PC-3 (cell line): ENCODE results near the gene COG5. TPM values are rescaled to one million over a fixed set of nuclear protein-coding genes. Genes with fewer than 3 reads are reported as not detected.

Experiments
- ATAC-seq: fragments of 200-7000 bp; cut with Tn5 transposase; 2 replicates; pipeline ENCODE4 v1.9.1; 2020; ENCODE audit warnings: mild to moderate bottlenecking, moderate library complexity
- BruUV-seq: library from RNA; stranded (reverse); fragments of 400-500 nt; replicated peaks from 2 replicates; lab custom pipeline; 2021; lab: Mats Ljungman, UMichigan
- CTCF ChIA-PET: fragments of 300-600 bp; sonication (Branson Sonifier 250); formaldehyde crosslinking; loops from one replicate; lab custom pipeline; 2022; ENCODE audit warnings: antibody characterized with exemption; lab: Charles Lee
- POLR2A ChIA-PET: fragments of 300-600 bp; sonication (Branson Sonifier 250); formaldehyde crosslinking; loops from one replicate; lab custom pipeline; 2022; ENCODE audit warnings: antibody characterized with exemption; ENCODE audit not compliant: unreplicated experiment; lab: Charles Lee
- DNase-seq: peaks from one replicate; pipeline ENCODE4 v3.0.0-alpha.2; 2015
- H2AFZ ChIP-seq: fragments of 300-600 bp; sonication (generic); 2 replicates; pipeline ENCODE4 v1.6.0; 2016; ENCODE audit warnings: antibody characterized with exemption, low read length
- H3F3A ChIP-seq: fragments of 300-600 bp; sonication (generic); one replicate; pipeline ENCODE4 v1.6.0; 2017; ENCODE audit warnings: antibody characterized with exemption, low read length, control low read depth, mild to moderate bottlenecking; ENCODE audit not compliant: unreplicated experiment
- H3K27ac ChIP-seq: fragments of 300-600 bp; sonication (generic); 2 replicates; pipeline ENCODE4 v1.5.1; 2016; ENCODE audit warnings: mild to moderate bottlenecking, low read length
- H3K27me3 ChIP-seq: fragments of 300-600 bp; sonication (generic); 2 replicates; pipeline ENCODE4 v1.6.1; 2016; ENCODE audit warnings: low read length, mixed read lengths
- H3K36me3 ChIP-seq: fragments of 300-600 bp; sonication (generic); 2 replicates; pipeline ENCODE4 v1.6.1; 2016; ENCODE audit warnings: low read depth, mixed run types, low read length, mixed read lengths
- H3K4me1 ChIP-seq: fragments of 300-600 bp; sonication (generic); 2 replicates; pipeline ENCODE4 v1.5.1; 2016; ENCODE audit warnings: low read length; ENCODE audit not compliant: insufficient read depth
- H3K4me2 ChIP-seq: fragments of 300-600 bp; sonication (generic); 2 replicates; pipeline ENCODE4 v1.6.0; 2016; ENCODE audit warnings: low read length
- H3K4me3 ChIP-seq: fragments of 300-600 bp; sonication (generic); 2 replicates; pipeline ENCODE4 v1.5.1; 2016; ENCODE audit warnings: mild to moderate bottlenecking, low read length, mixed read lengths
- H3K79me2 ChIP-seq: fragments of 300-600 bp; sonication (generic); 2 replicates; pipeline ENCODE4 v1.6.1; 2017; ENCODE audit warnings: low read length, mixed read lengths
- H3K9ac ChIP-seq: fragments of 300-600 bp; sonication (generic); 2 replicates; pipeline ENCODE4 v1.6.0; 2016; ENCODE audit warnings: mild to moderate bottlenecking, low read length
- H3K9me2 ChIP-seq: fragments of 300-600 bp; sonication (generic); replicated peaks from 2 replicates; pipeline ENCODE4 v1.6.1; 2016; ENCODE audit warnings: mixed run types, low read length, mixed read lengths
- H3K9me3 ChIP-seq: fragments of 300-600 bp; sonication (generic); 2 replicates; pipeline ENCODE4 v1.6.1; 2016; ENCODE audit warnings: low read length, mixed read lengths
- H4K20me1 ChIP-seq: fragments of 300-600 bp; sonication (generic); 2 replicates; pipeline ENCODE4 v1.6.1; 2016; ENCODE audit warnings: low read length, mixed read lengths
- CTCF ChIP-seq: fragments of 300-600 bp; sonication (generic); conservative IDR thresholded peaks from 2 replicates; pipeline ENCODE4 v1.5.1; 2017; ENCODE audit warnings: antibody characterized with exemption, low read depth, mild to moderate bottlenecking, low read length
- EZH2 ChIP-seq: fragments of 300-600 bp; sonication (generic); IDR thresholded peaks from one replicate; pipeline ENCODE4 v1.6.1; 2017; ENCODE audit warnings: antibody characterized with exemption, mild to moderate bottlenecking, low read length; ENCODE audit not compliant: unreplicated experiment
- EZH2phosphoT487 ChIP-seq: fragments of 300-600 bp; sonication (generic); IDR thresholded peaks from 2 replicates; pipeline ENCODE4 v1.6.1; 2018; ENCODE audit warnings: mild to moderate bottlenecking, antibody characterized with exemption, low read length, borderline replicate concordance
- intact Hi-C: fragments of 100-400 bp; cut with micrococcal nuclease; formaldehyde crosslinking; loops from 2 replicates; pipeline ENCODE4 v1.9.0; 2023
- total RNA-seq: library from RNA; depleted of rRNA; stranded (reverse); fragments of >200 nt; gene quantifications from 2 replicates; pipeline ENCODE4 v1.2.3, GENCODE V29; 2014

The COG5 gene
- total RNA-seq, 1 experiment from 2014 or later = 51.7 TPM

GRCh38 chr7:107255602-107256001 is 308.1 kb downstream of the COG5 start:
- no peaks in the 10 kb centered on the region for H3K9me2 ChIP-seq
- no peak overlapping the region for H3K4me3 ChIP-seq
- no peak overlapping the region for H3K4me2 ChIP-seq
- H3K27ac ChIP-seq = no peak overlapping the region
- H4K20me1 ChIP-seq = no peaks in the 10 kb centered on the region
- H3K4me1 ChIP-seq = no peaks in the 10 kb centered on the region
- no peaks in the 10 kb centered on the region for H3K27me3 ChIP-seq
- ChIA-PET CTCF (no interaction called here), POLR2A (no interaction called here)
- no peaks in the 10 kb centered on the region for H3F3A ChIP-seq
- H2AFZ ChIP-seq = no peak overlapping the region
- DNase-seq = no peak
- H3K9ac ChIP-seq = no peak overlapping the region
- H3K79me2 ChIP-seq = no peaks in the 10 kb centered on the region
- ATAC-seq = no peak
- no peaks in the 10 kb centered on the region for H3K36me3 ChIP-seq
- no peaks in the 10 kb centered on the region for H3K9me3 ChIP-seq
- BruUV-seq = no TSS peak
- TF ChIP-seq CTCF (no peak), EZH2 (no peak), EZH2phosphoT487 (no peak)
- intact Hi-C loops = no loop called here

- POLR2A ChIA-PET = interaction anchor here (0.6 kb wide), 1 partner anchor 40 kb away, joined by 4 read pairs; no protein-coding TSS in a partner anchor
- no peak overlapping the region for H3K4me2 ChIP-seq
- H3K27me3 ChIP-seq = no peaks in the 10 kb centered on the region
- no peak overlapping the region for H3K9ac ChIP-seq
- H2AFZ ChIP-seq = no peak overlapping the region
- DNase-seq (no peak), ATAC-seq (no peak)
- H3K4me1 ChIP-seq = no peaks in the 10 kb centered on the region
- H3K4me3 ChIP-seq = no peak overlapping the region
- H3K9me2 ChIP-seq = no peaks in the 10 kb centered on the region
- H4K20me1 ChIP-seq = no peaks in the 10 kb centered on the region
- BruUV-seq = no TSS peak
- CTCF ChIA-PET = no interaction called here
- no peak for TF ChIP-seq EZH2phosphoT487
- no peak for TF ChIP-seq EZH2
- no peak for TF ChIP-seq CTCF
- no peaks in the 10 kb centered on the region for H3K36me3 ChIP-seq
- intact Hi-C loops = no loop called here
- H3K27ac ChIP-seq = no peak overlapping the region
- no peaks in the 10 kb centered on the region for H3K9me3 ChIP-seq
- H3F3A ChIP-seq = no peaks in the 10 kb centered on the region
- no peaks in the 10 kb centered on the region for H3K79me2 ChIP-seq
Measured at GRCh38 chr7:107254398-107254985, 309.2 kb downstream of the COG5 start.

- Histone ChIP-seq H3F3A (no peaks in the 10 kb centered on the region), H2AFZ (no peak overlapping the region), H3K4me1 (no peaks in the 10 kb centered on the region), H3K4me3 (no peak overlapping the region), H3K79me2 (no peaks in the 10 kb centered on the region), H3K27ac (no peak overlapping the region), H3K27me3 (no peaks in the 10 kb centered on the region), H3K9me2 (no peaks in the 10 kb centered on the region), H3K9ac (no peak overlapping the region), H4K20me1 (no peaks in the 10 kb centered on the region), H3K36me3 (no peaks in the 10 kb centered on the region), H3K4me2 (no peak overlapping the region), H3K9me3 (no peaks in the 10 kb centered on the region)
- intact Hi-C loops = no loop called here
- ATAC-seq (no peak), DNase-seq (no peak)
- ChIA-PET POLR2A (interaction anchor here (0.6 kb wide), 1 partner anchor 41 kb away, joined by 4 read pairs; no protein-coding TSS in a partner anchor), CTCF (no interaction called here)
- BruUV-seq = no TSS peak
- no peak for TF ChIP-seq EZH2phosphoT487
- no peak for TF ChIP-seq EZH2
- TF ChIP-seq CTCF = no peak
Measured at GRCh38 chr7:107253599-107253998, 310.1 kb downstream of the COG5 start.
